ENCODE results near the gene APOM.

The APOM gene

GRCh38 chr6:31681135-31681671, 25.5 kb downstream of the APOM start:
- peak; percentile 81 for DNase-seq

GRCh38 chr6:31683591-31683990, 27.9 kb downstream of the APOM start:
- DNase-seq: no peak

- DNase-seq: no peak
Measured at GRCh38 chr6:31686483-31686882, 30.8 kb downstream of the APOM start.

- DNase-seq: no peak
Measured at GRCh38 chr6:31687321-31687720, 31.6 kb downstream of the APOM start.

GRCh38 chr6:31687860-31688693, 32.4 kb downstream of the APOM start:
- no peak for DNase-seq

- DNase-seq: peak; percentile 66
Measured at GRCh38 chr6:31689249-31690110, 33.8 kb downstream of the APOM start.

GRCh38 chr6:31690231-31691077, 34.8 kb downstream of the APOM start:
- DNase-seq: no peak

GRCh38 chr6:31691078-31691463, 35.4 kb downstream of the APOM start:
- no peak for DNase-seq

- no peak for DNase-seq
Measured at GRCh38 chr6:31691564-31692108, 35.9 kb downstream of the APOM start.

GRCh38 chr6:31692353-31692752, 36.7 kb downstream of the APOM start:
- no peak for DNase-seq

GRCh38 chr6:31692886-31693285, 37.2 kb downstream of the APOM start:
- DNase-seq: no peak

GRCh38 chr6:31693535-31693934, 37.8 kb downstream of the APOM start:
- no peak for DNase-seq

GRCh38 chr6:31697555-31697954, 41.9 kb downstream of the APOM start:
- no peak for DNase-seq

GRCh38 chr6:31700740-31701401, 45.2 kb downstream of the APOM start:
- DNase-seq: no peak

- DNase-seq: no peak
Measured at GRCh38 chr6:31701666-31702404, 46.1 kb downstream of the APOM start.

- peak; percentile 76 for DNase-seq
Measured at GRCh38 chr6:31702405-31702818, 46.7 kb downstream of the APOM start.

- DNase-seq: peak; percentile 98
Measured at GRCh38 chr6:31702819-31703716, 47.4 kb downstream of the APOM start, which contains the start of gene ABHD16A. ABHD16A (minus strand) TSS chr6:31703324; CDS start chr6:31703281, 43 bp downstream.

GRCh38 chr6:31705931-31706330, 50.2 kb downstream of the APOM start:
- DNase-seq: no peak

- DNase-seq: no peak
Measured at GRCh38 chr6:31706599-31706998, 50.9 kb downstream of the APOM start, which contains the start of gene LY6G6F. LY6G6F (plus strand) TSS chr6:31706866; CDS start chr6:31706907, 41 bp downstream.

GRCh38 chr6:31707701-31708100, 52.0 kb downstream of the APOM start:
- DNase-seq: no peak
